ENCODE measurements around the gene HDLBP. TPM values are rescaled to one million over a fixed set of nuclear protein-coding genes. Genes with fewer than 3 reads are reported as not detected.

The HDLBP gene
- 480 and 682 TPM in 2 replicates for total RNA-seq

GRCh38 chr2:241315093-241315878 is at the start of gene HDLBP:
Gene HDLBP, minus strand, starts transcription at chr2:241315672. Its CDS starts 48,803 bp downstream, at chr2:241266869.

GRCh38 chr2:241355983-241356870 is 40.8 kb upstream of the HDLBP start, which contains the start of gene FARP2:
Gene FARP2, plus strand, starts transcription at chr2:241356285. Its CDS starts 16,823 bp downstream, at chr2:241373108.

GRCh38 chr2:241315879-241316631 is 583 bp upstream of the HDLBP start, which contains the start of gene SEPTIN2:
Gene SEPTIN2, plus strand, starts transcription at chr2:241315925. Its CDS starts 8,308 bp downstream, at chr2:241324233.

GRCh38 chr2:241188361-241189092 is 126.9 kb downstream of the HDLBP start, which contains the start of gene ANO7:
Gene ANO7, plus strand, starts transcription at chr2:241188677. Its CDS starts 1,387 bp downstream, at chr2:241190064.

Other genes starting within 250 kb of the HDLBP start
- gene MTERF4, start 213.4 kb downstream of the HDLBP start, total RNA-seq: 23.4 and 37.4 TPM in 2 replicates
- 6.2 TPM in 2 replicates for gene PASK, start 166.2 kb downstream of the HDLBP start, total RNA-seq
- gene PPP1R7, start 165.2 kb downstream of the HDLBP start, total RNA-seq: 43.5 and 71.7 TPM in 2 replicates
- 0.15 and 0.65 TPM in 2 replicates for gene ANO7, start 127.0 kb downstream of the HDLBP start, total RNA-seq
- 438 and 487 TPM in 2 replicates for gene SEPTIN2, start 253 bp upstream of the HDLBP start, total RNA-seq
- gene FARP2, start 40.6 kb upstream of the HDLBP start, total RNA-seq: 29.6 and 31.3 TPM in 2 replicates
- gene STK25, start 192.9 kb upstream of the HDLBP start, total RNA-seq: 308 and 341 TPM in 2 replicates
- gene BOK, start 243.1 kb upstream of the HDLBP start, total RNA-seq: 34.4 and 43.9 TPM in 2 replicates

Measured in epithelial cell of umbilical artery (primary cell).